HG02642 (cell line): ENCODE data around the gene CELA3B.
"Not testable (repeated sequence)": the region's sequence is repeated elsewhere in the genome, so short reads cannot be mapped to it uniquely, and the experiment has no call there.

Source experiments
- ATAC-seq: cut with Tn5 transposase; IDR thresholded peaks from one replicate; pipeline ENCODE4 v1.9.1; 2021; ENCODE audit warnings: mild to moderate bottlenecking; ENCODE audit not compliant: unreplicated experiment, poor library complexity

CELA3B gene

GRCh38 chr1:21974699-21975098 lies 2.1 kb upstream of the CELA3B start:
- not testable (repeated sequence) for ATAC-seq

GRCh38 chr1:21975296-21975695 lies 1.5 kb upstream of the CELA3B start:
- not testable (repeated sequence) for ATAC-seq

GRCh38 chr1:21978209-21978608 lies 1.4 kb downstream of the CELA3B start:
- ATAC-seq = not testable (repeated sequence)

- ATAC-seq = not testable (repeated sequence)
Measured at GRCh38 chr1:21980515-21981220, 3.8 kb downstream of the CELA3B start.

GRCh38 chr1:21981253-21981652 lies 4.4 kb downstream of the CELA3B start:
- ATAC-seq = not testable (repeated sequence)

- not testable (repeated sequence) for ATAC-seq
Measured at GRCh38 chr1:21982122-21982521, 5.3 kb downstream of the CELA3B start.

- not testable (repeated sequence) for ATAC-seq
Measured at GRCh38 chr1:21983539-21983938, 6.7 kb downstream of the CELA3B start.

- ATAC-seq = not testable (repeated sequence)
Measured at GRCh38 chr1:21985893-21986292, 9.1 kb downstream of the CELA3B start.

GRCh38 chr1:21986386-21986785 lies 9.6 kb downstream of the CELA3B start:
- not testable (repeated sequence) for ATAC-seq

GRCh38 chr1:21989672-21990393 lies 13.0 kb downstream of the CELA3B start:
- ATAC-seq = not testable (repeated sequence)

- not testable (repeated sequence) for ATAC-seq
Measured at GRCh38 chr1:21992186-21992585, 15.4 kb downstream of the CELA3B start.

- not testable (repeated sequence) for ATAC-seq
Measured at GRCh38 chr1:21994716-21995115, 17.9 kb downstream of the CELA3B start.

GRCh38 chr1:21996663-21996970 lies 19.8 kb downstream of the CELA3B start:
- ATAC-seq = not testable (repeated sequence)

GRCh38 chr1:21997891-21998623 lies 21.2 kb downstream of the CELA3B start:
- not testable (repeated sequence) for ATAC-seq

GRCh38 chr1:21998624-21999294 lies 21.9 kb downstream of the CELA3B start:
- not testable (repeated sequence) for ATAC-seq

- ATAC-seq = not testable (repeated sequence)
Measured at GRCh38 chr1:21999645-22000044, 22.8 kb downstream of the CELA3B start.

- ATAC-seq = no peak
Measured at GRCh38 chr1:22001409-22001808, 24.6 kb downstream of the CELA3B start, which contains the start of gene CELA3A. Gene CELA3A (plus strand): TSS chr1:22001657. CDS start chr1:22001675, 18 bp downstream.

GRCh38 chr1:22002461-22002860 lies 25.6 kb downstream of the CELA3B start:
- not testable (repeated sequence) for ATAC-seq

GRCh38 chr1:22002875-22003274 lies 26.1 kb downstream of the CELA3B start:
- not testable (repeated sequence) for ATAC-seq

GRCh38 chr1:22003959-22004358 lies 27.1 kb downstream of the CELA3B start:
- ATAC-seq = not testable (repeated sequence)
